Neural cell (in vitro differentiated cells): ENCODE measurements around the gene BAG5. TPM values are rescaled to one million over a fixed set of nuclear protein-coding genes. Genes with fewer than 3 reads are reported as not detected.
A peak's percentile ranks its signal among the peaks of the same experiment; 100 is the strongest.

Experiments used
- H2AFZ ChIP-seq: fragments of 200-600, 300-800 bp; sonication (generic), shearing (Covaris generic); 2 replicates; pipeline ENCODE4 v1.6.0; 2014; ENCODE audit warnings: low read depth, mild to moderate bottlenecking, antibody characterized with exemption, low read length, moderate library complexity
- H3F3A ChIP-seq: fragments of 200-600 bp; shearing (Covaris generic); 2 replicates; pipeline ENCODE4 v1.6.1; 2016; ENCODE audit warnings: mild to moderate bottlenecking, moderate library complexity, mixed read lengths, antibody characterized with exemption, low read length; ENCODE audit not compliant: insufficient read depth, poor library complexity, severe bottlenecking
- H3K27ac ChIP-seq: fragments of 200-600, 300-800 bp; sonication (generic), shearing (Covaris generic); 2 replicates; pipeline ENCODE4 v1.5.1; 2014; ENCODE audit warnings: mild to moderate bottlenecking, low read length, moderate library complexity
- H3K27me3 ChIP-seq: fragments of 300-800, 200-600 bp; sonication (generic), shearing (Covaris generic); 2 replicates; pipeline ENCODE4 v1.6.0; 2014; ENCODE audit warnings: mild to moderate bottlenecking, low read depth, low read length, moderate library complexity; ENCODE audit not compliant: insufficient read depth
- H3K36me3 ChIP-seq: fragments of 300-800, 200-600 bp; sonication (generic), shearing (Covaris generic); 2 replicates; pipeline ENCODE4 v1.5.1; 2014; ENCODE audit warnings: mild to moderate bottlenecking, antibody characterized with exemption, low read length, moderate library complexity; ENCODE audit not compliant: insufficient read depth
- H3K4me2 ChIP-seq: fragments of 300-800, 200-600 bp; sonication (generic), shearing (Covaris generic); 2 replicates; pipeline ENCODE4 v1.6.0; 2014; ENCODE audit warnings: mild to moderate bottlenecking, low read length
- H3K4me3 ChIP-seq: fragments of 300-800, 200-600 bp; sonication (generic), shearing (Covaris generic); 2 replicates; pipeline ENCODE4 v1.5.1; 2014; ENCODE audit warnings: mild to moderate bottlenecking, low read length, moderate library complexity
- H3K79me2 ChIP-seq: fragments of 200-600 bp; shearing (Covaris generic); replicated peaks from 2 replicates; pipeline ENCODE4 v1.6.0; 2014; ENCODE audit warnings: mild to moderate bottlenecking, low read length, moderate library complexity; ENCODE audit not compliant: insufficient read depth
- H3K9ac ChIP-seq: fragments of 300-800, 200-600 bp; sonication (generic), shearing (Covaris generic); 2 replicates; pipeline ENCODE4 v1.6.1; 2016; ENCODE audit warnings: mild to moderate bottlenecking, low read length, mixed read lengths
- H3K9me2 ChIP-seq: fragments of 200-600 bp; shearing (Covaris generic); 2 replicates; pipeline ENCODE4 v1.6.1; 2016; ENCODE audit warnings: mild to moderate bottlenecking, low read length, mixed read lengths; ENCODE audit not compliant: insufficient read depth
- H3K9me3 ChIP-seq: fragments of 200-600, 300-800 bp; sonication (generic), shearing (Covaris generic); 2 replicates; pipeline ENCODE4 v1.6.1; 2016; ENCODE audit warnings: mild to moderate bottlenecking, mixed run types, low read length, moderate library complexity, mixed read lengths
- H4K20me1 ChIP-seq: fragments of 200-600 bp; shearing (Covaris generic); 2 replicates; pipeline ENCODE4 v1.6.1; 2016; ENCODE audit warnings: mild to moderate bottlenecking, mixed run types; ENCODE audit not compliant: insufficient read depth
- CTCF ChIP-seq: fragments of 450-650 bp; IDR thresholded peaks from 2 replicates; pipeline ENCODE4 v1.5.1; 2014; ENCODE audit warnings: antibody characterized with exemption, mild to moderate bottlenecking, moderate library complexity; ENCODE audit not compliant: poor library complexity, severe bottlenecking
- EP300 ChIP-seq: fragments of 450-650 bp; conservative IDR thresholded peaks from 2 replicates; pipeline ENCODE4 v1.6.1; 2014; ENCODE audit warnings: antibody characterized with exemption, mild to moderate bottlenecking, moderate library complexity; ENCODE audit not compliant: poor library complexity, severe bottlenecking
- EZH2 ChIP-seq: fragments of 200-600, 300-800 bp; shearing (Covaris generic), sonication (generic); IDR thresholded peaks from 2 replicates; pipeline ENCODE4 v1.6.1; 2014; ENCODE audit warnings: antibody characterized with exemption, low read length, borderline replicate concordance, mild to moderate bottlenecking; ENCODE audit not compliant: insufficient read depth, poor library complexity, severe bottlenecking
- MXI1 ChIP-seq: fragments of 450-650 bp; conservative IDR thresholded peaks from 2 replicates; pipeline ENCODE4 v1.6.1; 2014; ENCODE audit warnings: antibody characterized with exemption, mild to moderate bottlenecking; ENCODE audit not compliant: poor library complexity, severe bottlenecking
- POLR2AphosphoS5 ChIP-seq: IDR thresholded peaks from 2 replicates; pipeline ENCODE4 v1.6.1; 2012
- RAD21 ChIP-seq: fragments of 450-650 bp; conservative IDR thresholded peaks from 2 replicates; pipeline ENCODE4 v1.6.1; 2014; ENCODE audit warnings: antibody characterized with exemption, mild to moderate bottlenecking, moderate library complexity
- SMC3 ChIP-seq: fragments of 450-650 bp; conservative IDR thresholded peaks from 2 replicates; pipeline ENCODE4 v1.6.1; 2014; ENCODE audit warnings: antibody characterized with exemption, mild to moderate bottlenecking, moderate library complexity; ENCODE audit not compliant: poor library complexity
- TAF1 ChIP-seq: IDR thresholded peaks from 2 replicates; pipeline ENCODE4 v1.6.1; 2012; ENCODE audit warnings: low read depth
- polyA plus RNA-seq: library from polyadenylated mRNA; depleted of rRNA; stranded (reverse); fragments of >200 nt; gene quantifications from 2 replicates; pipeline ENCODE4 v1.2.3, GENCODE V29; 2014
- TF ChIP-seq, protein P1 (sequence below): IDR thresholded peaks from 2 replicates; pipeline ENCODE4 v1.6.1; 2012; ENCODE audit warnings: borderline replicate concordance

The BAG5 gene
- polyA plus RNA-seq, 1 donor from 2014 or later: 25.5 TPM

DNA sequence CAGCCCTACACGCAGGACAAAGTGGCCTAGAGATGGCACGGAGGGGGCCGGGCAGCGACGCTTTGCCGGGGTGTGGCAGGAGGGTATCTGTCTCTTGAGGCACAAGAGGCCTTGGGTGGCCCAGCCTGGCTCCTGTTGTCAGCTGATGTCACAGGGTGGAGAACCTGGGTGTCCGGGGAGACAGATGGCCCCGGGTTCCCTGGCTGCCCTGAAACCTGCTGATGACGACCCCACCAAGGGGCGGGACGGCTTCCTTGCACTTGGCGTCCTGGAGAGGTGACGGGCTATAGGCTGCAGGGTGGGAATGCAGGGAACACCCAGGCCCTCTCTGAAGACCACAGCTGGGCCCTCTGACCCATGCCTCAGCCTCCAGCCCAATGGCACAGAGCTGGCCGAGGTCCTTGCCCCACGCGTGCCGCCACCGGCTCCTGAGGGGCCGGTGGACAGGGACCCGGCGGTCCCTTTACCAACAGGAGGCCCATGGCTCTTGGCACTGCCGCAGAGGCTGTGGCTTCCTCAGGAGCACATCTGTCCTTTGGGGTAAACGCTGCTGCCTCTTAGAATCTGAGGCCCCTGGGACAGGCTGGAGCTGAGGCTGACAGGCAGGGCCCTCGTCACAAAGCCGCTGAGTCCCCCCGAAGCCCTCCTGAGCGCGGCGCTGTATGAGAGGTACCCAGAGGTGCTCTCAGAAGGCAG, 17.1 kb downstream of the BAG5 start:
- Histone ChIP-seq H3K27ac (no peak overlapping the region), H3K9me3 (no peaks in the 10 kb centered on the region), H3K27me3 (no peaks in the 10 kb centered on the region), H3F3A (no peaks in the 10 kb centered on the region), H3K9ac (peak overlapping the region; percentile 1), H3K9me2 (no peaks in the 10 kb centered on the region), H3K79me2 (no peaks in the 10 kb centered on the region), H4K20me1 (no peaks in the 10 kb centered on the region), H3K36me3 (no peaks in the 10 kb centered on the region), H3K4me3 (no peak overlapping the region), H2AFZ (no peak overlapping the region), H3K4me2 (no peak overlapping the region)
- TF ChIP-seq EP300 (no peak), CTCF (no peak)
- TF ChIP-seq, protein P1, sequence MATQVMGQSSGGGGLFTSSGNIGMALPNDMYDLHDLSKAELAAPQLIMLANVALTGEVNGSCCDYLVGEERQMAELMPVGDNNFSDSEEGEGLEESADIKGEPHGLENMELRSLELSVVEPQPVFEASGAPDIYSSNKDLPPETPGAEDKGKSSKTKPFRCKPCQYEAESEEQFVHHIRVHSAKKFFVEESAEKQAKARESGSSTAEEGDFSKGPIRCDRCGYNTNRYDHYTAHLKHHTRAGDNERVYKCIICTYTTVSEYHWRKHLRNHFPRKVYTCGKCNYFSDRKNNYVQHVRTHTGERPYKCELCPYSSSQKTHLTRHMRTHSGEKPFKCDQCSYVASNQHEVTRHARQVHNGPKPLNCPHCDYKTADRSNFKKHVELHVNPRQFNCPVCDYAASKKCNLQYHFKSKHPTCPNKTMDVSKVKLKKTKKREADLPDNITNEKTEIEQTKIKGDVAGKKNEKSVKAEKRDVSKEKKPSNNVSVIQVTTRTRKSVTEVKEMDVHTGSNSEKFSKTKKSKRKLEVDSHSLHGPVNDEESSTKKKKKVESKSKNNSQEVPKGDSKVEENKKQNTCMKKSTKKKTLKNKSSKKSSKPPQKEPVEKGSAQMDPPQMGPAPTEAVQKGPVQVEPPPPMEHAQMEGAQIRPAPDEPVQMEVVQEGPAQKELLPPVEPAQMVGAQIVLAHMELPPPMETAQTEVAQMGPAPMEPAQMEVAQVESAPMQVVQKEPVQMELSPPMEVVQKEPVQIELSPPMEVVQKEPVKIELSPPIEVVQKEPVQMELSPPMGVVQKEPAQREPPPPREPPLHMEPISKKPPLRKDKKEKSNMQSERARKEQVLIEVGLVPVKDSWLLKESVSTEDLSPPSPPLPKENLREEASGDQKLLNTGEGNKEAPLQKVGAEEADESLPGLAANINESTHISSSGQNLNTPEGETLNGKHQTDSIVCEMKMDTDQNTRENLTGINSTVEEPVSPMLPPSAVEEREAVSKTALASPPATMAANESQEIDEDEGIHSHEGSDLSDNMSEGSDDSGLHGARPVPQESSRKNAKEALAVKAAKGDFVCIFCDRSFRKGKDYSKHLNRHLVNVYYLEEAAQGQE: no peak

DNA sequence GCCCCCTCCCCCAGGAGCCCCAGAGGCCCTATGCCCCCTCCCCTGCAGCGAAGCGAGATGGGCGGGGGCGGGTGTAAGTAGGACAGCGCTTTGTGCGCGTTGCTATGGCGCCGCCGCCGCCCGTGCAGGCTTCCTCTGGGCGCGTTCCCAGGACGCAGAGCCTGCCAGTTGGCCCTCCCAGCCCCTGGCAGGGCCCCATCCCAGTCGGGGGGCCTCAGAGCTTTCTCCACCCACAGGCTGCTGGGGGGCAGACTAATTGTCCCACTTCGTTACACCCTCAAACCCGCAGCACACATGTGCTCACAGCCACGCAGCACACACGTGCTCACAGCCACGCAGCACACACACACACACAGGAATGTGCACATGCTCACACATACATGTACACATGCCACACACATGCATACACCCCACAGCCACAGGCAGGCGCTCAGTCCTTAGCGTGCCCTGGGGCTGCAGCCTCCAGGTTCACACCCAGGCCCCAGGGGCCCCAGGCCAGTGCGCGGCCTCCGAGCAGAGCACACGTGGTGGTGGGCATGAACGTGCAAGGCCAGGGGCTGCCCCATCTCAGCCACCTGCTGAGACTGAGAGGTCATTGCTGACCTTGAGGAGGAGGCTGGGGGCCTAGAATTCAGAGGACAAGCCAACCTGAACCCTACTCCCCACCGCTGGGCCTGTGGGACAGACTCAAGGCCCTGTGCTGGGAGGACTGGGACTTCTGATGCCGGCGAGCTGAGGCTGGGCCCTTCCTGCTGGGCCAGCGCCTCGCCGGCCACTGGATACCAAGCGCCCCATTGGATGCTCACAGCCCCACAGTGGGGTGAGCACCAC, 17.9 kb downstream of the BAG5 start:
- Histone ChIP-seq H3K4me2 (no peak overlapping the region), H4K20me1 (no peaks in the 10 kb centered on the region), H3K27ac (no peak overlapping the region), H3K9me3 (no peaks in the 10 kb centered on the region), H2AFZ (no peak overlapping the region), H3K79me2 (no peaks in the 10 kb centered on the region), H3K4me3 (no peak overlapping the region), H3K27me3 (no peaks in the 10 kb centered on the region), H3F3A (no peaks in the 10 kb centered on the region), H3K36me3 (no peaks in the 10 kb centered on the region), H3K9ac (peak overlapping the region; percentile 16), H3K9me2 (no peaks in the 10 kb centered on the region)
- TF ChIP-seq CTCF: no peak
- no peak for TF ChIP-seq EZH2
- TF ChIP-seq SMC3: no peak
- TF ChIP-seq TAF1: no peak
- TF ChIP-seq RAD21: no peak
- TF ChIP-seq EP300: no peak
- TF ChIP-seq, protein P1: no peak
- no peak for TF ChIP-seq MXI1
- TF ChIP-seq POLR2AphosphoS5: no peak
